Lung (tissue), 12 donors: ENCODE results near the gene ATP6AP2. TPM values are rescaled to one million over a fixed set of nuclear protein-coding genes. Genes with fewer than 3 reads are reported as not detected.

ENCODE experiments used
- ATAC-seq: fragments of 200-7000 bp; cut with Tn5 transposase; one replicate; pipeline ENCODE4 v1.9.1; 2020; ENCODE audit warnings: moderate number of reproducible peaks; ENCODE audit not compliant: insufficient read depth, low FRiP score
- DNase-seq, 3 donors: peaks; one replicate each; pipeline ENCODE4 v3.0.0-alpha.2; 2013 to 2017
- H3K27ac ChIP-seq, 2 donors: one replicate each; pipeline ENCODE4 v1.5.1; 2013; ENCODE audit warnings: mild to moderate bottlenecking in 2 of 2, moderate library complexity in 2 of 2, control low read depth in 1 of 2, inconsistent platforms in 1 of 2, low read depth in 1 of 2, low read length in 1 of 2
- H3K27me3 ChIP-seq, 3 donors: one replicate each; pipeline ENCODE4 v1.5.1; 2013; ENCODE audit warnings: low read length in 2 of 3; ENCODE audit not compliant: control insufficient read depth in 3 of 3, insufficient read depth in 3 of 3
- H3K36me3 ChIP-seq, 4 donors: one replicate each; pipeline ENCODE4 v1.5.1; 2013; ENCODE audit warnings: low read length in 4 of 4, mild to moderate bottlenecking in 1 of 4, moderate library complexity in 1 of 4; ENCODE audit not compliant: control insufficient read depth in 4 of 4, insufficient read depth in 4 of 4
- H3K4me1 ChIP-seq, 5 donors: one replicate each; pipeline ENCODE4 v1.5.1; 2013; ENCODE audit warnings: low read length in 5 of 5, mild to moderate bottlenecking in 2 of 5, moderate library complexity in 1 of 5; ENCODE audit not compliant: control insufficient read depth in 5 of 5, insufficient read depth in 5 of 5
- H3K4me3 ChIP-seq: one replicate; pipeline ENCODE4 v1.5.1; 2013; ENCODE audit warnings: mild to moderate bottlenecking, control low read depth, moderate library complexity
- H3K9ac ChIP-seq, 2 donors: one replicate each; pipeline ENCODE4 v1.5.1; 2013; ENCODE audit warnings: low read length in 2 of 2, control low read depth in 1 of 2; ENCODE audit not compliant: insufficient read depth in 1 of 2
- H3K9me3 ChIP-seq, 4 donors: one replicate each; pipeline ENCODE4 v1.5.1; 2013; ENCODE audit warnings: low read length in 3 of 4, mild to moderate bottlenecking in 1 of 4, moderate library complexity in 1 of 4; ENCODE audit not compliant: control insufficient read depth in 4 of 4, insufficient read depth in 3 of 4
- WGBS, 2 donors: extraction: QIAGEN DNeasy Blood & Tissue Kit; methylation state at CpG; one replicate each; pipeline ENCODE4 v1.1.7; 2013; 5-methylcytosine and 5-hydroxymethylcytosine counted together
- polyA plus RNA-seq, 2 donors: library from polyadenylated mRNA; stranded (reverse); fragments of 200-250 nt; gene quantifications; one replicate each; pipeline ENCODE4 v1.2.1, GENCODE V29; 2013
- total RNA-seq, 2 donors: library from RNA; depleted of rRNA in 1 of 2; stranded (reverse); fragments of >200 nt in 1 of 2; gene quantifications; one replicate each; pipeline ENCODE4 v1.2.1, GENCODE V29; 2014 to 2021
- TF ChIP-seq, protein P1 (sequence below): IDR thresholded peaks from 2 replicates; pipeline ENCODE4 v1.5.1; 2012; ENCODE audit warnings: mild to moderate bottlenecking; ENCODE audit errors: control extremely low read depth, extremely low read depth
- donor health status: control.
- donor health status: control.
- donor health status: Bipolar disorder and iron deficiency.
- donor health status: healthy.
- donor health status: DM: yes; HTN: yes; CAD: no.

ATP6AP2 gene
- total and polyA plus RNA-seq, 4 donors, result 65.9 to 113 (median 106) TPM

DNA sequence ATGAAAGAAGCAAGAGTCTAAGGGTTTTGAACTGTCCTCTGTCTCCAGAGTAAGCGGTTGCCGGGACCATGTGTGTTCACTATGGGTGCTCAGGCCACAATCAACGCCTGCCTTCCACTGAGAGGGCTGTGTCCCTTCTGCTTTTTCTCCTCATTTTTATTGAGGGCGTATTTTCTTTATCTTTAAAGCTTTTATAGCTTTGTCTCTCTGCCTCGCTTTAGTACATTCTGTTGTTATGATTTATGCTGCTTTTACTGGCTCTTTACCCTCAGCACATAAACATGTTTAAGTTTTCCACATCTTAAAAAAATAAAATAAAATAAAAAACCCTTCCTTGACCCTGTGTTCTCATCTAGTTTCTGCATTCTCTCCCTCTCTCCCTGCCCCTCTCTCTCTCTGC lies 42.4 kb upstream of the ATP6AP2 start:
- ATAC-seq, result no peak
- Histone ChIP-seq H3K9ac (no peak overlapping the region), H3K27ac (no peak overlapping the region), H3K4me1 (peaks cover 0 to 2% (median 0%) of the 10 kb centered on the region in 5 donors), H3K27me3 (peaks cover 0 to 43% (median 12%) of the 10 kb centered on the region in 3 donors), H3K9me3 (peaks cover 0 to 3% (median 0%) of the 10 kb centered on the region in 4 donors), H3K36me3 (no peaks in the 10 kb centered on the region), H3K4me3 (no peak overlapping the region)
- 80 to 83% methylated on average over 5 of the region's 5 CpGs for WGBS, 2 donors
- TF ChIP-seq, protein P1, sequence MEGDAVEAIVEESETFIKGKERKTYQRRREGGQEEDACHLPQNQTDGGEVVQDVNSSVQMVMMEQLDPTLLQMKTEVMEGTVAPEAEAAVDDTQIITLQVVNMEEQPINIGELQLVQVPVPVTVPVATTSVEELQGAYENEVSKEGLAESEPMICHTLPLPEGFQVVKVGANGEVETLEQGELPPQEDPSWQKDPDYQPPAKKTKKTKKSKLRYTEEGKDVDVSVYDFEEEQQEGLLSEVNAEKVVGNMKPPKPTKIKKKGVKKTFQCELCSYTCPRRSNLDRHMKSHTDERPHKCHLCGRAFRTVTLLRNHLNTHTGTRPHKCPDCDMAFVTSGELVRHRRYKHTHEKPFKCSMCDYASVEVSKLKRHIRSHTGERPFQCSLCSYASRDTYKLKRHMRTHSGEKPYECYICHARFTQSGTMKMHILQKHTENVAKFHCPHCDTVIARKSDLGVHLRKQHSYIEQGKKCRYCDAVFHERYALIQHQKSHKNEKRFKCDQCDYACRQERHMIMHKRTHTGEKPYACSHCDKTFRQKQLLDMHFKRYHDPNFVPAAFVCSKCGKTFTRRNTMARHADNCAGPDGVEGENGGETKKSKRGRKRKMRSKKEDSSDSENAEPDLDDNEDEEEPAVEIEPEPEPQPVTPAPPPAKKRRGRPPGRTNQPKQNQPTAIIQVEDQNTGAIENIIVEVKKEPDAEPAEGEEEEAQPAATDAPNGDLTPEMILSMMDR, result no peak
- no peak for DNase-seq

GRCh38 chrX:40539214-40540142 lies 41.3 kb upstream of the ATP6AP2 start:
- H3K4me1 ChIP-seq, result peaks cover 0 to 6% (median 0%) of the 10 kb centered on the region in 5 donors
- H3K9ac ChIP-seq, result no peak overlapping the region
- ATAC-seq, result peak; percentile 78
- H3K27me3 ChIP-seq, result peaks cover 0 to 43% (median 12%) of the 10 kb centered on the region in 3 donors
- DNase-seq, result peak; percentile 51 to 78 (median 54)
- peaks cover 0 to 3% (median 0%) of the 10 kb centered on the region in 4 donors for H3K9me3 ChIP-seq
- H3K27ac ChIP-seq, result peak overlapping the region in 1 of 2 donors; percentile 56
- 16 to 42% methylated on average over 18 to 20 of the region's 20 CpGs for WGBS, 2 donors
- no peak overlapping the region for H3K4me3 ChIP-seq
- TF ChIP-seq, protein P1, result no peak
- no peaks in the 10 kb centered on the region for H3K36me3 ChIP-seq

- Histone ChIP-seq H3K27ac (no peak overlapping the region), H3K27me3 (peaks cover 0 to 35% (median 13%) of the 10 kb centered on the region in 3 donors), H3K4me1 (peaks cover 0 to 7% (median 0%) of the 10 kb centered on the region in 5 donors), H3K9ac (no peak overlapping the region), H3K36me3 (no peaks in the 10 kb centered on the region), H3K4me3 (no peak overlapping the region), H3K9me3 (no peaks in the 10 kb centered on the region)
- DNase-seq, result no peak
- TF ChIP-seq, protein P1, result no peak
- ATAC-seq, result no peak
- 70 to 91% methylated on average over 9 to 10 of the region's 10 CpGs for WGBS, 2 donors
These were observed 38.6 kb upstream of the ATP6AP2 start for GRCh38 chrX:40542208-40542607.
